GM20431 (cell line): ENCODE results near the gene DYNC1I1.
"Not testable (repeated sequence)": the region's sequence is repeated elsewhere in the genome, so short reads cannot be mapped to it uniquely, and the experiment has no call there.

Source experiments
- in situ Hi-C: fragments of 300-500 bp; cut with MseI, MboI; formaldehyde crosslinking; loops from one replicate; pipeline ENCODE4 v1.15.0; 2020; ENCODE audit warnings: low sequenced_read_pairs; ENCODE audit not compliant: unreplicated experiment

The DYNC1I1 gene

GRCh38 chr7:95944867-95945266 lies 172.5 kb downstream of the DYNC1I1 start:
- in situ Hi-C loops, result not testable (repeated sequence)

DNA sequence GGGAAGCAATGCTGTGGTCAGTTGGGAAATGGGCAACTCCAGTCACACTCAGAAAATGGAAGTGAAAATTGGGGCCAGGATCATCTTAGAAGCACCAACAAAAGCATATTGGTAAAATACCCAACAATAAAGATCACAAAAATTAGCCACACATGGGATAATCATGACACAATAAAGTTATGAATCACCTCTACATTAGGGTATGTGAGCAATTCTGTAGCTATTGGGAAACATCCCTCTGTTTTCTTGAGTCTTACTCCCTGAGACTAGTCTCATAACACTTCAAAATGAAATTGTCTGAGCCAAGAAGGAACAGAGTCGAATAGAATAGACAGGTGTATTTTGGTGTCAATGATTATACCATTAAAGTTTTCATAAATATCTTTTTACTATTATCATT lies 178.3 kb downstream of the DYNC1I1 start:
- in situ Hi-C loops, result no loop called here

DNA sequence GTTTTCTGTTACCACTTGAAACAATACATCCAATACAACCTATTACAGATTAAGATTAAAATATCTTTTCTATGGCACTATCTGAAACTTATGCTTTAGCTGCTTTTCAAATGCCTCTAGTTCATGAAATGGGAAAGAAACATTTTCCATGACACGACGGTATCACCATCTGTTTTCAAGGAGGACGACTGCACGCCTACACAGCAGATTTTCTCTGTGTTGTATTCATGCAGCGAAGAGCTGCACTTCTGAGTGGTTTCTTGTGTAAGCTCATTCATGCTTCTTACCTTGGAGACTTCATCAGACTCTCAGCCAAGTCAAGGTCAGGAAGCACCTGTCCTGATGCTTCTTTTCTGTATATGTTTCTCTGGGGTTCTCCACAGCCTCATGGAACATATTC lies 179.2 kb downstream of the DYNC1I1 start:
- in situ Hi-C loops, result no loop called here

- in situ Hi-C loops, result no loop called here
Observed at GRCh38 chr7:95951997-95952795, 179.8 kb downstream of the DYNC1I1 start.

DNA sequence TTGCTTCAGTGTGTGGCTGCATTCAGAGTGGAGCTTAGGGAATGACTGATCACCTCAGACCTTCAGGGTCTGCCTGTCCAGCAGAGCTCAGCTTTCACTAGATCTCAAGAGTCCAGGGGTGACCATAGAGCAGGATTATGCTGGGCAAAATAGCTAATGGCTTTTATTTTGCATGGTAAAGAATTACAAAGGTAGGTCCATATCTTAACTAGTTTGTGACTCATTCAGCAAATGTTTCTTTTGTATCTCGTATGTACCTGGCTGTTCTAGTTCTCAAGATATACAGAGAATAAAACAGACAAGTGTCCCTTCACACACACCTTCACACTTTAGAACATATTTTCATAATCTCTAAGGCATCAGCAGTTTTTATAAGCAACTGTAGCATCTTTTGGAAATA lies 180.5 kb downstream of the DYNC1I1 start:
- in situ Hi-C loops, result no loop called here

- in situ Hi-C loops, result no loop called here
Observed at GRCh38 chr7:95955748-95956147, 183.4 kb downstream of the DYNC1I1 start.

- in situ Hi-C loops, result no loop called here
Observed at GRCh38 chr7:95957510-95957909, 185.2 kb downstream of the DYNC1I1 start.

DNA sequence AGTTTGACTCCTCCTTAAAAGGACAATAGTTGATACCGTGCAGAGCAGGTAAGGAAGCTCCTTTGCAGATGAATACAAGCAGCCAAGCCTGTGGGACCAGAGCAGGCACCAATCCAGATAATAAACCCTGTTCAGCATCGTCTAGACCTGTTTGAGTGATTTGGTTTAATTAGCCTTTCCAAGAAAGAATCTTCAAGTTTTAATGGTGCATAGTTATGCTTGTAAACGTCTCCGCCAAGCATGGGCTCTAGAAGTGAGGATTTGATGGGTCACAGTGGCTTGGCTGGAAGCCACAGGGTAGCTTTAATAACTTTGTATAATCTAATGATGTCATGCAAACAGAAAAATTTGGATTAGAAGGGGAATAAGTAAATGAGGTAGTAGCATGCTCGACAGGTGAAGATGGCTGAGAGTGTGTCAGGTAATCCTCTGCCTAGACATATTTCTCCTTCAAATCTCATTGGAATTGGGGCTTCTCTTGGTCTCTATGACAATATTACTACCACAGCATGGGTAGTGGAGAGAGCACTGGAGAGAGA lies 188.4 kb downstream of the DYNC1I1 start:
- in situ Hi-C loops, result no loop called here

DNA sequence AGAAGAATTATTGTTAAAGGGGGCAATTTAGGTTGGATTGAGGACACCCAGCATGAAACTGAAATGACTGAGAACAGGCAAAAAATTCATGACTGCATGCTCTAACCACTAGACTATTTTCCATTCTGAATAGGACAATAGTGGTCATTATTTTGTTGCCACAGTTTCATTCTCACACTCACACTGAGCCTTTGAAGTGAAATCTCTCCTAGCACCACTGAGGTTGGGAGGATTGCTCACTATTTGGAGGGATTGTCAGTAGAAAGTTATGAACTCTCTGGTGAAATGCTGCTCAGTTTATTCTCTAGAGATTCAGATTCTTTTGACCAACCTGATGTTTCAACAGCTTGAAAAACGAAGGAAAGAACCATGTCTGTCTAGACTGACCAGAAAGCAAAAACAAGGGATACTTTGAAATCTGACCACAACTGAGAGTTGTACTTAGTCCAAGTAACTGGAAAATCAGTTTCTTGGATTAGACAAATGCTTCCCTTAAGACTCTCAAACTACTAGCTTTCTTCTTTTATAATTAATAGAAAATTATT lies 191.2 kb downstream of the DYNC1I1 start:
- in situ Hi-C loops, result no loop called here

DNA sequence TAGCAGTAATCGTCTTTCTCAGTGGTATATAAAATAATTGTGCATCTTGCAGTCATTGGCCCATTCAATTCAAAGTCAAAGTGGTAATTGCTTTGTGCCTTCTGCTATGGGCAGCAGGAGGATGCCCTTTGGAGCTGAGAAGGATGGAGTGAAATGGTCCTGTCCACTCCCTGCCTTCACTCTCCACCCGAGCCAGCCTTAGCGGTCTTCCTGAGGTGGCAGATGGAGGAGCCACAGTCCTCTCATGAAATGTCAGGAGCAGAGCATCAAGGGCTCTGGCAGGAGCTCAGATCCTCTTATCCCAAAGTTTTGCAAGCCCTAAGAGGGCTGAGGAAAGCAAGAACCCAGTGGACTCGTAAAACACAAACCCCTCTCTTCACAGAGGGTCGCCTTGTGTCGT lies 199.4 kb downstream of the DYNC1I1 start:
- in situ Hi-C loops, result no loop called here

DNA sequence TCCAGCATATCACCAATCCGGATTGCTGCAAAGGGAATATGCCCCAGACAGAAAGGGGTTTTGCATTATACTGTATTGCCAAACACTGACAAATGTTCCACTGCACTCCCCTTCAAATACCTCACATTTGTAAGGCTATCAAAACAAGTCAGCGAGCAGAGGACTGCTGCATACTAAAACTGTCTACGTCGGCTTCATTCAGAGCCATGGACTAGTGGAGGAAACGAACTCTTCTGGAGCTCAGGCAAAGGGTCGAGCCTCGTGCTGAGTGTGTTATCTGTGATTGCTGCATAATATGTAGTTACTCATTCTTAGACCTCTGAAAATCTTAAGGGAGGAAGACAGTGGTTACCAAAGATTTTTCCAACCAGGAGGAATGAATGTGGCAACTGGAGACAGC lies 200.2 kb downstream of the DYNC1I1 start:
- in situ Hi-C loops, result no loop called here

GRCh38 chr7:95974108-95974507 lies 201.8 kb downstream of the DYNC1I1 start:
- in situ Hi-C loops, result no loop called here

GRCh38 chr7:95976369-95977060 lies 204.2 kb downstream of the DYNC1I1 start:
- in situ Hi-C loops, result no loop called here

- in situ Hi-C loops, result no loop called here
Observed at GRCh38 chr7:95977994-95978393, 205.6 kb downstream of the DYNC1I1 start.

GRCh38 chr7:95980167-95980566 lies 207.8 kb downstream of the DYNC1I1 start:
- in situ Hi-C loops, result no loop called here

DNA sequence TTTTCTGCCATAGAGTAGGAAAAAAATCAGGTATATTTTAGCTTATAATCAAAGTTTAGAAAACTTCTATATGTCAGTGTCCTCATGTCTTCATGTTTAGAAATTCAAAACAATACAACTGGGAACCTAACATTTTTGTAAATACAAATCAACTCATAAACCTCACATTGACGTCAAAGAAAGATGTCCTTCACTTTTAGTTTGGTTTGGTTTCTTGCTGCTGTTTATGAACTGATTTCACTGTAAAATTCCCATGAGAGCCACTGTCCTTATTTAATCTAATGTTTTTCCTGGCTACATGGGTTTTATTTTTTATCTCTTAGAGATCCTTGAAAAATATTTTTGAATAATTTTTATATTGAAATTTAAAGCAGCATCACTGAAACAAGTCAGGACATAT lies 208.4 kb downstream of the DYNC1I1 start:
- in situ Hi-C loops, result no loop called here

- in situ Hi-C loops, result no loop called here
Observed at GRCh38 chr7:95986178-95986764, 213.9 kb downstream of the DYNC1I1 start.

GRCh38 chr7:95989301-95989700 lies 216.9 kb downstream of the DYNC1I1 start:
- in situ Hi-C loops, result no loop called here

- in situ Hi-C loops, result no loop called here
Observed at GRCh38 chr7:95993380-95993779, 221.0 kb downstream of the DYNC1I1 start.

DNA sequence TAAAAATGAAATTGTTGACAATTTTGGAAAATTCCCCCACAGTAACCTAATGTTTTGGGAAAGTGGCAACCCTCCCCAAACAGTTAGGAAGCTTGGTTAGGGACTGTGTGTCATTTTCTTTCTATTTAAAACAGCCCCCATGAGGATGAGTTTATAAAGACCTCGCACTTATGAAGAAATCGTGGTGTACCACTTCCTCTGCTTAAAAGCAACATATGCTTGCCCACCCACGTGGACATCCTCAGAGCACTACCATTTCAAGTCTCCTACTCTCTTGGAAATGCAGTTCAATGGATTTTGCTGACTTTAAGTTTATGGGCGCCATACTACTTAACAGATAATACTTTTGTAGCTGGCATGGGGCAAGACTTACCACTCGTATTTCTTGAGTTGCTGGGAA lies 223.8 kb downstream of the DYNC1I1 start:
- in situ Hi-C loops, result no loop called here

- in situ Hi-C loops, result no loop called here
Observed at GRCh38 chr7:95996886-95997285, 224.5 kb downstream of the DYNC1I1 start.
